HEK293T (cell line): ENCODE data around the gene ATG5.

ENCODE experiments used
- CTCF ChIA-PET: fragments of 350-600 bp; formaldehyde crosslinking; extraction: SDS; loops from one replicate; lab custom pipeline; 2021; ENCODE audit warnings: antibody characterized with exemption, inconsistent platforms; lab: Yijun Ruan, JAX
- POLR2A ChIA-PET: fragments of 350-600 bp; formaldehyde crosslinking; extraction: SDS; loops from one replicate; lab custom pipeline; 2020; ENCODE audit warnings: antibody characterized with exemption, inconsistent platforms; lab: Yijun Ruan, JAX
- DNase-seq: peaks from one replicate; pipeline ENCODE4 v3.0.0; 2012; ENCODE audit warnings: mixed read lengths; ENCODE audit errors: extremely low spot score
- ARNT ChIP-seq: fragments of 450-650 bp; IDR thresholded peaks from 2 replicates; pipeline ENCODE4 v1.6.1; 2017; ENCODE audit warnings: mild to moderate bottlenecking
- BHLHE40 ChIP-seq: fragments of 450-650 bp; IDR thresholded peaks from 2 replicates; pipeline ENCODE4 v1.6.1; 2016; ENCODE audit warnings: mild to moderate bottlenecking, moderate library complexity, borderline replicate concordance
- CTBP1 ChIP-seq: fragments of 450-650 bp; IDR thresholded peaks from 2 replicates; pipeline ENCODE4 v1.6.1; 2016; ENCODE audit warnings: borderline replicate concordance
- ELF4 ChIP-seq: fragments of 450-650 bp; IDR thresholded peaks from 2 replicates; pipeline ENCODE4 v1.6.1; 2017; ENCODE audit warnings: antibody characterized with exemption
- FOXA1 ChIP-seq: fragments of 450-650 bp; IDR thresholded peaks from 2 replicates; pipeline ENCODE4 v1.6.1; 2016; ENCODE audit warnings: mild to moderate bottlenecking
- FOXK2 ChIP-seq: fragments of 450-650 bp; IDR thresholded peaks from 2 replicates; pipeline ENCODE4 v1.6.1; 2016; ENCODE audit warnings: mild to moderate bottlenecking
- FOXM1 ChIP-seq: fragments of 450-650 bp; IDR thresholded peaks from 2 replicates; pipeline ENCODE4 v1.6.1; 2017; ENCODE audit warnings: mild to moderate bottlenecking, borderline replicate concordance
- HDGF ChIP-seq: fragments of 450-650 bp; IDR thresholded peaks from 2 replicates; pipeline ENCODE4 v1.6.1; 2017; ENCODE audit warnings: antibody characterized with exemption, borderline replicate concordance
- L3MBTL2 ChIP-seq: fragments of 450-650 bp; conservative IDR thresholded peaks from 2 replicates; pipeline ENCODE4 v1.6.1; 2016; ENCODE audit warnings: mild to moderate bottlenecking
- LEF1 ChIP-seq: fragments of 450-650 bp; IDR thresholded peaks from 2 replicates; pipeline ENCODE4 v1.6.1; 2017; ENCODE audit warnings: mild to moderate bottlenecking, borderline replicate concordance
- NFRKB ChIP-seq: fragments of 450-650 bp; IDR thresholded peaks from 2 replicates; pipeline ENCODE4 v1.6.1; 2016; ENCODE audit warnings: mild to moderate bottlenecking, moderate library complexity
- SP1 ChIP-seq: fragments of 450-650 bp; IDR thresholded peaks from 2 replicates; pipeline ENCODE4 v1.6.1; 2017
- SUZ12 ChIP-seq: fragments of 450-650 bp; IDR thresholded peaks from 2 replicates; pipeline ENCODE4 v1.6.1; 2016; ENCODE audit warnings: mild to moderate bottlenecking
- TARDBP ChIP-seq: fragments of 450-650 bp; IDR thresholded peaks from 2 replicates; pipeline ENCODE4 v1.6.1; 2016
- ZNF384 ChIP-seq: fragments of 450-650 bp; IDR thresholded peaks from 2 replicates; pipeline ENCODE4 v1.6.1; 2016
- TF ChIP-seq, protein P1 (sequence below): fragments of 450-650 bp; IDR thresholded peaks from 2 replicates; pipeline ENCODE4 v1.6.1; 2016

The ATG5 gene

DNA sequence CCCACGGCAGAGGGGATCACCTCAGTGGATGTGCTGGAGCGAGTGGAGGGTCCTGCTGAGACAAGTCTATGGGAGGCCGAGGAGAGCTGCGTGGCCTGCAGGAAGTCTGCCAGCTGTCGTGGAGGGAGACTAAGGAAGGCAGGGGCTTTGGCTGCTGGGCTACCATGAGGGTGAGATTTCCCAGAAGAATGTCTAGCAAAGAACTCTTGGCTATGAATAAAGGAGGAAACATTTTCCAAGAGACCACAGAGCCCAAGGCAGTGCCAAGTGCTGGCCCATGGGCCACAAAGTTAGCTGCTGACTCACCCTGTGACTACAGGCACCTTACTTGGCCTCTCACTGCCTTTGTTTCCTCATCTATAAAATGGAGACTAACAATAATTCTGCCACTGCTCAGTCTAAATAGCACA, 166.0 kb downstream of the ATG5 start:
- ChIA-PET CTCF (no interaction called here), POLR2A (no interaction called here)
- no peak for DNase-seq
- no peak for TF ChIP-seq CTBP1
- TF ChIP-seq ELF4: no peak
- no peak for TF ChIP-seq BHLHE40
- TF ChIP-seq FOXA1: no peak
- no peak for TF ChIP-seq L3MBTL2
- TF ChIP-seq SUZ12: no peak
- TF ChIP-seq LEF1: no peak
- TF ChIP-seq NFRKB: no peak
- no peak for TF ChIP-seq HDGF
- no peak for TF ChIP-seq FOXK2
- no peak for TF ChIP-seq TARDBP
- TF ChIP-seq ARNT: no peak
- no peak for TF ChIP-seq SP1
- no peak for TF ChIP-seq ZNF384

GRCh38 chr6:106158816-106159215, 166.7 kb downstream of the ATG5 start:
- TF ChIP-seq SUZ12 (no peak), ZNF384 (no peak), BHLHE40 (no peak), ELF4 (no peak), NFRKB (no peak), HDGF (no peak), LEF1 (no peak), L3MBTL2 (no peak), FOXK2 (no peak), TARDBP (no peak), ARNT (no peak), FOXM1 (no peak), CTBP1 (no peak)
- TF ChIP-seq, protein P1, sequence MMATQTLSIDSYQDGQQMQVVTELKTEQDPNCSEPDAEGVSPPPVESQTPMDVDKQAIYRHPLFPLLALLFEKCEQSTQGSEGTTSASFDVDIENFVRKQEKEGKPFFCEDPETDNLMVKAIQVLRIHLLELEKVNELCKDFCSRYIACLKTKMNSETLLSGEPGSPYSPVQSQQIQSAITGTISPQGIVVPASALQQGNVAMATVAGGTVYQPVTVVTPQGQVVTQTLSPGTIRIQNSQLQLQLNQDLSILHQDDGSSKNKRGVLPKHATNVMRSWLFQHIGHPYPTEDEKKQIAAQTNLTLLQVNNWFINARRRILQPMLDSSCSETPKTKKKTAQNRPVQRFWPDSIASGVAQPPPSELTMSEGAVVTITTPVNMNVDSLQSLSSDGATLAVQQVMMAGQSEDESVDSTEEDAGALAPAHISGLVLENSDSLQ: no peak
- no peak for DNase-seq
- CTCF ChIA-PET: interaction anchor here (0.6 kb wide), 1 partner anchor 40 kb away, joined by 3 read pairs; no protein-coding TSS in a partner anchor
- POLR2A ChIA-PET: no interaction called here

GRCh38 chr6:106156863-106157262, 168.7 kb downstream of the ATG5 start:
- DNase-seq: no peak
- CTCF ChIA-PET: interaction anchor here (0.6 kb wide), 1 partner anchor 1021 kb away, joined by 3 read pairs; no protein-coding TSS in a partner anchor
- POLR2A ChIA-PET: no interaction called here
- TF ChIP-seq LEF1: no peak
- no peak for TF ChIP-seq CTBP1
- no peak for TF ChIP-seq FOXK2
- TF ChIP-seq SP1: no peak
- no peak for TF ChIP-seq HDGF
- TF ChIP-seq TARDBP: no peak
- no peak for TF ChIP-seq NFRKB
- TF ChIP-seq SUZ12: no peak
- TF ChIP-seq, protein P1: no peak
- TF ChIP-seq ARNT: no peak
- TF ChIP-seq ZNF384: no peak
- TF ChIP-seq L3MBTL2: no peak
- TF ChIP-seq FOXA1: no peak
- no peak for TF ChIP-seq BHLHE40
- TF ChIP-seq ELF4: no peak

DNA sequence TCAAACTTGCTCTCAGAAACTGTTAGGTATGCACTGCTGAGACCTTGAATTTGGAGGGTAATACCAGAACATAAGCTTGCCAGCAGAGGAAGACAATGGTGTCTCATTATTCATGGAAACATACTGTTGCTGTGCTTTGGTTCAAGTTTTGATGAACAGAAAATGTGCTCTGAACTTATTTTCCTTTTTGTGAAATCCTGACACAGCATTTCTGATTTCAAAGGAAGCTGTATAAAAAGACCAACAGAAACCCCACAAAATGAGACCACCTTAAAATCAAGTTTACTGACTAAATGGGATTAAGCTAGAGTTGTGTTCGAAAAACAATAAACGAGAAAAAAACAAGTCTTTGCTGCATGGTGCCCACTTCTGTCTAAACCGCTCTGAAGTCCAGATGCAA, 169.1 kb downstream of the ATG5 start:
- ChIA-PET POLR2A (no interaction called here), CTCF (interaction anchor here (0.6 kb wide), 1 partner anchor 1020 kb away, joined by 3 read pairs; no protein-coding TSS in a partner anchor)
- TF ChIP-seq, protein P1: no peak
- TF ChIP-seq FOXM1 (no peak), SP1 (no peak), HDGF (no peak), FOXK2 (no peak), FOXA1 (no peak), NFRKB (no peak)
- no peak for DNase-seq

- no peak for DNase-seq
- POLR2A ChIA-PET: no interaction called here
- TF ChIP-seq FOXA1 (no peak), ZNF384 (no peak), FOXK2 (no peak), NFRKB (no peak), SP1 (no peak), HDGF (no peak), TARDBP (no peak), ARNT (no peak), FOXM1 (no peak), ELF4 (no peak), SUZ12 (no peak), BHLHE40 (no peak), CTBP1 (no peak), L3MBTL2 (no peak), LEF1 (no peak)
- TF ChIP-seq, protein P1: no peak
- CTCF ChIA-PET: no interaction called here
These were observed 170.2 kb downstream of the ATG5 start for GRCh38 chr6:106155219-106155830.
